Heart left ventricle (tissue), 13 donors: ENCODE measurements around the gene CPNE5.

ENCODE experiments used
- POLR2A ChIP-seq, 2 donors: fragments of 450-650 bp; IDR thresholded peaks; one replicate each; pipeline ENCODE4 v1.6.1; 2017; ENCODE audit warnings: antibody characterized with exemption in 2 of 2, mild to moderate bottlenecking in 2 of 2, moderate library complexity in 2 of 2
- TF ChIP-seq, protein P1 (sequence below), 12 donors: fragments of 200-600 bp; sonication (generic) in 4 of 12; IDR thresholded peaks; one replicate each; pipeline versions ENCODE4 v1.5.0 to v1.8.0; 2018 to 2022; ENCODE audit warnings: antibody characterized with exemption in 12 of 12, mild to moderate bottlenecking in 5 of 12
- donor health status: ischemic (EF 13 %, LVEDD 7.1; RV severe dilation, severe dysfunction).
- donor health status: DM: no; HTN: yes; CAD: no.
- donor health status: DM: no; HTN: no; CAD: no.
- donor health status: ischemic (EF 25% LVEDD 6.9; RV normal size, moderate dysfunction).
- donor health status: ischemic (EF 25% LVEDD 5.7; RV mildly dilated, moderate dysfunction).
- donor health status: ischemic (EF 35%, LVEDD 5.7; RV mildly dilated, moderate dysfunction).
- donor health status: nonischemic (EF 11% LVEDD 7.7; RV severe dilation, severe dysfunction).
- donor health status: DM: yes; HTN: yes; CAD: no.
- donor health status: PGD.
- donor health status: ischemic (EF 29% LVEDD 5.4; RV normal size, mild dysfunction).
- donor health status: nonischemic (EF 23%, LVEDD 6.1; RV moderate dilation, normal function).

GRCh38 chr6:36779227-36779626 is 60.0 kb downstream of the CPNE5 start:
- TF ChIP-seq, protein P1, sequence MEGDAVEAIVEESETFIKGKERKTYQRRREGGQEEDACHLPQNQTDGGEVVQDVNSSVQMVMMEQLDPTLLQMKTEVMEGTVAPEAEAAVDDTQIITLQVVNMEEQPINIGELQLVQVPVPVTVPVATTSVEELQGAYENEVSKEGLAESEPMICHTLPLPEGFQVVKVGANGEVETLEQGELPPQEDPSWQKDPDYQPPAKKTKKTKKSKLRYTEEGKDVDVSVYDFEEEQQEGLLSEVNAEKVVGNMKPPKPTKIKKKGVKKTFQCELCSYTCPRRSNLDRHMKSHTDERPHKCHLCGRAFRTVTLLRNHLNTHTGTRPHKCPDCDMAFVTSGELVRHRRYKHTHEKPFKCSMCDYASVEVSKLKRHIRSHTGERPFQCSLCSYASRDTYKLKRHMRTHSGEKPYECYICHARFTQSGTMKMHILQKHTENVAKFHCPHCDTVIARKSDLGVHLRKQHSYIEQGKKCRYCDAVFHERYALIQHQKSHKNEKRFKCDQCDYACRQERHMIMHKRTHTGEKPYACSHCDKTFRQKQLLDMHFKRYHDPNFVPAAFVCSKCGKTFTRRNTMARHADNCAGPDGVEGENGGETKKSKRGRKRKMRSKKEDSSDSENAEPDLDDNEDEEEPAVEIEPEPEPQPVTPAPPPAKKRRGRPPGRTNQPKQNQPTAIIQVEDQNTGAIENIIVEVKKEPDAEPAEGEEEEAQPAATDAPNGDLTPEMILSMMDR (IDR thresholded peaks at IDR 0.05) = no peak
- TF ChIP-seq POLR2A (IDR thresholded peaks at IDR 0.05) = no peak
